GM15510 (cell line): ENCODE results near the gene CNTNAP5.

ENCODE experiments used
- POLR2A ChIP-seq: IDR thresholded peaks from 3 replicates; pipeline ENCODE4 v1.6.1; 2011; ENCODE audit warnings: borderline replicate concordance; ENCODE audit not compliant: insufficient read length; ENCODE audit errors: extremely low read depth

CNTNAP5 gene

GRCh38 chr2:124604940-124605339 is 579.9 kb downstream of the CNTNAP5 start:
- no peak for TF ChIP-seq POLR2A

DNA sequence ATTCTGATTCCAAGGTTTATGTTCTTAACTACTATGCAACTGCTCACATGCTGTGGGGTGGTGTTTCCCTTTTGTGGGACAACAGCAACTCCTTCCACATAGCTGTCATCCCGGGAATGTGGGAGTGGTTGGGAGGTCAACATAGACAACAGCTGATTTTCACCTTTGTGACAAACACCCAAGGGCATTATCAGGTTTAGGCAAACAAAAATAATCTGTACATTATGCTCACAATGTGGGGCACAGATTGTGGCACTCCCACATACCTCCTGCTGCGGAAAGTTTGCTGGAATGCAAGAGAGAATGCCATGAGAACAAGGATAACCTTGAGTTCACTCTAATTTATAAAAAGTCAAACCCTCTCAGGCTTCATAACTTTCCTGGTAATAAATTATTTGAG is 582.6 kb downstream of the CNTNAP5 start:
- TF ChIP-seq POLR2A, result no peak

DNA sequence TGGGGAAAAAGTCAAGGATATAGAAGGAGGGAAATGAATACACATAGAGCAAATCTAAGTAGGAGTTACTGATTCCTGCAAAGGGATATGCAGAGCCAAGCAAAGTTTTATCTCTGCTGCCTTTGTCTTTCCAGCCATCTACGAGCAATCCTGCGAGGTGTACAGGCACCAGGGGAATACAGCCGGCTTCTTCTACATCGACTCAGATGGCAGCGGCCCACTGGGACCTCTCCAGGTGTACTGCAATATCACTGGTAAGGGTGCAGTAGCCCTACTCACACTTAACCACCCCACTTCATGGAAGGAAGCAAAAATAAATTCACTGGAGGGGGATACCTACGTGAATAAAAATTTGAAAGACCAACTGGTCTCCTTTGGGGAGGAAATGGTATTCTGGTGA is 584.6 kb downstream of the CNTNAP5 start:
- TF ChIP-seq POLR2A, result no peak

DNA sequence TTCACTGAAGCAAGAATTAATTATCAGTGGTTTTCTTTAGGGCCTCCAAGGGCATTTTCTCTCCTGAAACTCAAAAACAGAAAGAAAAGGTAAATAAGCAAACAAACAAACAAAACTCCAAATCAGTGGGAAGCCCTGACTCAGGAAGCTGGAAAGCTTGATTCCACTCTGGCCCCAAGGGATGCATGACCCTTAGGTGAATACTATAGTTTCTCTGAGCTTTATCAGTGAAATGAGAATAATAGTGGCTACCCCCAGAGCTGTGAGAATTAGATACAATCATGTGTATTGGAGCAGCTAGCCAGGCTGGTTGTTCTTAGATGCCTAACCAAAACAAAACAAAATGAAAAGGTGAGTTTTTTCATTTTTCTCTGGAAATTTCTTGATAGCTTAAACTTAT is 585.1 kb downstream of the CNTNAP5 start:
- no peak for TF ChIP-seq POLR2A

DNA sequence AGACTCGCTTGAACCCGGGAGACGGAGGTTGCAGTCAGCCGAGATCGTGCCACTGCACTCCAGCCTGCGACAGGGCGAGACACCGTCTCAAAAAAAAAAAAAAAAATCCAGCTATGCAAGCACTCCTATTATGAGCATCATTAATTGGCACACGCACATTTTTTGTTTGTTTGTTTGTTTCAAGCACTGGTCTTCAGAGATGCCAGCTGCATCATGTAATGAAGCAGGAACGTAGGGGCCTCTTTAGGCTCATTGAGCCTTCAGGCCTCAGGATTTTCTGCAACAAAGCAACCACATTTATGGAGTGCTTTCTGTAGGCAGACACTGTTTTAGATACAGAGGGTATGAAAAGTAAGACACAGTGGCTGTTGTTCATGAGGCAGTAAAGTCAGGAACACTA is 585.8 kb downstream of the CNTNAP5 start:
- TF ChIP-seq POLR2A, result no peak

- no peak for TF ChIP-seq POLR2A
Measured at GRCh38 chr2:124623560-124623959, 598.5 kb downstream of the CNTNAP5 start.

DNA sequence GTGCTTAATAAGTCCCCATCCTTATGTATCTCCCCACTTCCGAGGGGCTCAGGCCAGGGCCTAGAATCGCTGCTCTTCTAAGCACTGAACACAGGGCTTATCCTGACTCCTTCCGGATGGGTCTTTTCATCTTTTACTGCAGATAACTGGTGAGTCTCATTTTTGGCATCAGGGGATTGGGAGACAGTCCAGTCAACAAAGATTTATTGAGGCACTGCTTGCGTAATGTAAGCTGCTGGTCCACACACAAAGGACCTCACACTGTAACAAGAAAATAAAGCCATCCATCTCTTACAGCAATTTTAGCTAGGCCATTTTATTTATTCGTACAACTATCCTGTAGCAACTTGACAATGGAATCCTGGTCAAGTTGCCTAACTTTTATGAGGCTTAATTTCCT is 600.5 kb downstream of the CNTNAP5 start:
- no peak for TF ChIP-seq POLR2A

DNA sequence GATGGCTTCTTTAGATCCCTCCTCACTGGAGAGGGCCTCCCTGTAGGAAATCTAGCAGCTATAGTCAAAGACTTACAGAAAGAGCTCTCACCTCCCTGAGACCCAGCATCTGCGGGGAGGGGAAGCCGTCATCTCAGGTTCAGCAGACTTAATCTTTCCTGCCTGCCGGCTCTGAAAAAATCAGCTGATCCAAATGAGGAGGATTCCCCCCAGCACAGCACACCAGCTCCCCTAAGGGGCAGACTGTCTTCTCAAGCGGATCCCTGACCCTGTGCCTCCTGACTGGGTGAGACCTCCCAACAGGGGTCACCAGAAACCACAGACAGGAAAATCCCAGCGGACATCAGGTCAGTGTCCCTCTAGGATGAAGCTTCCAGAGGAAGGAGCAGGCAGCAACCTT is 601.9 kb downstream of the CNTNAP5 start:
- TF ChIP-seq POLR2A, result no peak

DNA sequence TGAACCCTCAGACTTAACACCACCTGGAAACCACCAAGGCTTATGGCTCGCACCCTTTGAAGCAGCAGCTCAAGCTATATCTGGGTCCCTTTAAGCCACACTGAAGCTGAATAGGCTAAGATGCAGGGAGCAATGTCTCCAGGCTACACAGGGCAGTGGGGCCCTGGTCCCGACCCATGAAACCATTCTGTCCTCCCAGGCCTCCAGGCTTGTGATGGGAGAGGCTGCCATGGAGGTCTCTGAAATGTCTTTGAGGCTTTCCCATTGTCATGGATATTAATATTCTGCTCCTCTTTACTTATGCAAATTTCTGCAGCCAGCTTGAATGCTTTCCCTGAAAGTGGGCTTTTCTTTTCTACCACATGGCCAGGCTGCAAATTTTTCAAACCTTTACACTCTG is 608.7 kb downstream of the CNTNAP5 start:
- no peak for TF ChIP-seq POLR2A

DNA sequence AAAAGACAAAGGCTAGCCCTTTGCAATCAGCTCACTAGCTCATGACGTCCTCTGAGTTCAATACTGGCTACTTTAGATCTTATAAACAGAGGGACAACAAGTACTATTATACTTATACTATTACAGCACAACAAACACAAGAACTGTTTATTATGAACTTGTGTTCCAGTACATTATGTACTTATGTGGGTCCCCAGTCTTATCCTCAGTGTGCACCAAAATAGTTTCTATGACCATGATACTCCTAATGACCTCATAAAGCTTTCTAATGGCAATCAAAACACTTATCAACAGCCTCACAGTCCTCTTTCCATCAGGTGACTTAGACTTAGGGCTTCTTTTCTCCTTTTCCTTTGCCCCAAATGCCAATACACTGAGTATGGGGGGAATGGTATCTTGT is 614.4 kb downstream of the CNTNAP5 start:
- TF ChIP-seq POLR2A, result no peak

- no peak for TF ChIP-seq POLR2A
Measured at GRCh38 chr2:124640221-124640750, 615.2 kb downstream of the CNTNAP5 start.

DNA sequence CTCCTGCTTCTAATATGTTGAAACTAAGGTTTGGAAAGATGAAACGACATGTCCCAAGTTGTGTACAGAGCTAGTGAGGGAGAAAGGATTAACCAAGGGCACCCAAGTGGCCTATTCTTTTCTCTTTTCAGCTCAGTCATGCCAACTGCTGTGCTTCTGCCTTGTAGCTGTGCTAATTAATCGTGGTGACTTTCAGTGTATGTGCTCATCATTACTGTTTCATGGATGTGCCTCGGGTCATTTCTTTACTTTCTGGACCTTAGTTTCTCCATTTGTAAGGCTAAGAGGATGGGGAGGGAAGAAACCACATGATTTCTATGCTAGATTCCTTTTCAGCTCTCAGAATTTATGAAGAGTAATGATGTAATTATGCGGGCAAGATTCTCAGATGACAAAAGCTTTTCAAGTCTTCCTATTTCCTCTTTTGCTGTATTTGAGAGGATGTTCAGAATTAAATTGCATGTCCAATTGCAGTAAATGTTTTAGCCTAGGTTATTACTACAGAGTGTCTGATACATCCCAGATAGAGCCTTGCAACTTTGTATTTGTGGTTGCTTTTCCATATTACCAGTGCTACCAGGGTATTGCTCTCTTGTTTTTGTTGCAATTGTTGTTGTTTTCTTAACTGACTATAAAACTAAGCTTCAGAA is 621.2 kb downstream of the CNTNAP5 start:
- no peak for TF ChIP-seq POLR2A

- TF ChIP-seq POLR2A, result no peak
Measured at GRCh38 chr2:124647245-124647644, 622.2 kb downstream of the CNTNAP5 start.

DNA sequence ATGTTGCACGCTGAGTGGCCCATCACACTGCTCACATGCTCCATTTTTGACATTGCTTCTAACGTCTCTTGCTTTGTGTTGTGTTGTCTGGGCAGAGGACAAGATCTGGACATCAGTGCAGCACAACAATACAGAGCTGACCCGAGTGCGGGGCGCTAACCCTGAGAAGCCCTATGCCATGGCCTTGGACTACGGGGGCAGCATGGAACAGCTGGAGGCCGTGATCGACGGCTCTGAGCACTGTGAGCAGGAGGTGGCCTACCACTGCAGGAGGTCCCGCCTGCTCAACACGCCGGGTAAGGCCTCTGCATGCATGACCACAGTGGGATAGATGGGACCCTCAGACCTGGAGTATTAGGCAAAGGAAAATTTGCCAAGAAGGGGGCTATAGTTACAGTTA is 622.6 kb downstream of the CNTNAP5 start:
- no peak for TF ChIP-seq POLR2A

DNA sequence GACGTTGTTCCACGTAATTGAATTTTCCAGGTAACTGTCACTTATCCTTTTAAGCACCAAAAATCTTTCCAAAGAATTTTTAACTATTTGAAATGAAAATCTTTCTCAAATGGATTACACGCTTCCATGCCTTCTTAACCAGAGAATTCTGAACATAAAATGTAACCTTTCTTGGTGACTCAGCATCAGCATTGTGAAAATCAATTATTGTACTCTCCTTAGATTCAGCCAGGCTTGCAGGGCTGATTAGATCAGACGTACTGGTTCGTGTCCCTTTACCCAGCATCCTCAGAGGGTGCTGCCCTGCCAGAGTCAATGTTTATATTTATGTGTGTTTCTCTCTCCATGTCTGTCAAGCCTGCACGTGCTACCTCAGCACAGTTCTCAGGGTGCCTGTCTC is 623.9 kb downstream of the CNTNAP5 start:
- no peak for TF ChIP-seq POLR2A

- TF ChIP-seq POLR2A, result no peak
Measured at GRCh38 chr2:124652099-124652498, 627.0 kb downstream of the CNTNAP5 start.

GRCh38 chr2:124658373-124658772 is 633.3 kb downstream of the CNTNAP5 start:
- TF ChIP-seq POLR2A, result no peak

- no peak for TF ChIP-seq POLR2A
Measured at GRCh38 chr2:124661558-124661957, 636.5 kb downstream of the CNTNAP5 start.
